Stimulated activated CD4-positive, alpha-beta T cell treated with anti-CD3 and anti-CD28 coated beads, Interleukin-15, amount 100 ng/mL, for 1 hour (primary cell): ENCODE results near the gene COL12A1.

ENCODE experiments used
- DNase-seq, 2 donors: peaks; one replicate each; pipeline ENCODE4 v3.0.0-alpha.2; 2020; ENCODE audit warnings: low read depth in 1 of 2, low spot score in 1 of 2

COL12A1 gene

DNA sequence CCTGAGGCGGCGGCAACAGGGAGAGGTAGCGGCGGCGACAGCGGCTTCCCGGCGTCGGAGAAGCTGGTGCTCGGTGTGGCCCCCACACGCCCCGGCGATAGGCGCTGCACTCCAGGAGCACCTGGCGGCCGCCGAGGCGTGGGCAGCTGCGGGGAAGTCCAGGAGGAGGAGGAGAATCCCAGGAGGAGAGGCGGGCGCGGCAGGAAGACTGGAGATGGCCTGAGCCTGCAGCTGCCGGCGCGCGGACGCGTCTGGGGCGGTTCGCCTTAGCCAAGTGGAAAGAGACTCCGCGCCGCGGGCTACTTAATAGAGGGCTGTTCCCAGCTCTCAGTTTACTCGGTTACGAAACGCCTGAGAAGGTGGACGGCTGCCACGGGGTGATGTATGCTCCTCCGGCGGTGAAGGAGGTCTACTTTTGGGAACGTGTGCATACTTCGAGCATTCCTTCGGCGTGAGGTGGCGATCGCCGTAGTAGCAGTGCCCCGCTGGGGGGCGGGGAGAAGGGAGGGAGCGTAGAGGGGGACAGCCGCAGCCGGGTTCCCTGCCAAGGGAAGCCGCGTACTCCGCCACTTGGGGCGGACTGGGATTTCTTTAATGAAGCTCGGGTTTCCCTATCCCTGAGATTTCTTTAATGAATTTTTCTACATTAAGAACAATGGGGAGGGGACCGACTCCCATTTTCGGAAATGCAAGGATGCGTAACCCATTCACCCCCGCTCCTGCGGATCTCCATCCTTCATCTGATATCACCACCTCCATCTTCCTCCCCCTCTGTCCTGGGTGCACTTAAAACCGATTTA is at the start of gene COL12A1:
TSS of gene COL12A1 (minus strand) at position 278 of the 800 bp plus-strand sequence. CDS start 3,261 bp downstream, outside the sequence.
- DNase-seq, result no peak

DNA sequence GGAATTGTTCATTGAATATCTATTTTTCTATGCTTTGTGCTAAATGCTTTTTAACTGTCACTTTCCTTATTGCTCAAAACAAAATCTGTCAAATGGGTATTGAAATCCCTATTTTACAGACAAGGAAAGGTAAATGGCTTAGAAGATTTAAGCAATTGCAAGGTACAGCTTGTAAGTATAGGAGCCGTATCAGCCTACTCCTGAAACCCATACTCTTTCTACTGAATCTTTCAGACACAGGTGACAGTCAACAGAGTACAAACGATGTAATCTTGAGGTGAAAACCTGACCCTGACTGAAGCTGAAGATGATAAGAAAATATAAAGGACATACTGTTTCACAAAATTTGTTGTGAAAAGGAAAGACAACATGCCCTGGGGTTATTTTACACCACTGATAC is 44.7 kb upstream of the COL12A1 start:
- DNase-seq, result no peak

DNA sequence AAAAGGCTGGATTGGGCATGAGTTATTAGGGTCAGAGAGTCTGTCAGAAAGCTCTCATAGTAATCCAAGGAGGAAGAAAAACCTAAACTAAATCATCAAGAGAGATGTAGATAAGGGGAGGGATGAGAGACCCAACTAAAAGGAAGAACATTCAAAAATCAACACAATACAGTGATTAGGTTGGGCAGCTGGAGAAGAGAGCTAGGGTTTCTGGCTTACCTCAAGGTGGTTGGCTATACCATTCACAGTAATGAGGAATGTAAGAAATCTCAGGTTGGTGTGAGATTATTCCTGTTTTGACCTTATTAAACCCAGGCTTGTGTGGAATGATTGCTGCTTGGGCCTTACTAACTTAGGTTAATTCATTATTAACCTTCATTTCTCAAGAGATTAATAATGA is 44.0 kb upstream of the COL12A1 start:
- DNase-seq, result no peak

DNA sequence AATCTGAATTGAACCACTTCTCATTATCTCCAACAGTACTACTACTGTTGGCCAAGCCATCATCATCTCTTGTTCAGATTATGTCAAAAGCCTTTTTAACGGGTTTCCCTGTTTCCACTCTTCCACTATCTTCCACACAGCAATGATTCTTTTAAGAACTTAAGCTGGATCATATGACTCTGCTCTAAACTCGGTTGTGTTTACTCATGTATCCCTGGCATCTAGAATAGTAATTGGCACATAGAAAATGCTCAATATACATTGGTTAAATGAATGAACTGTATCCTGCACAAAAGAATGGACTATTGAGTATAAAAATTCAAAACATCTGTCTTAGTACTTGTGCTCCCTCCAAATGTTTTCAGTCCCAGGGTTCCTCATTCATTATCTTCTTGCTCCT is 40.5 kb upstream of the COL12A1 start:
- DNase-seq, result no peak

DNA sequence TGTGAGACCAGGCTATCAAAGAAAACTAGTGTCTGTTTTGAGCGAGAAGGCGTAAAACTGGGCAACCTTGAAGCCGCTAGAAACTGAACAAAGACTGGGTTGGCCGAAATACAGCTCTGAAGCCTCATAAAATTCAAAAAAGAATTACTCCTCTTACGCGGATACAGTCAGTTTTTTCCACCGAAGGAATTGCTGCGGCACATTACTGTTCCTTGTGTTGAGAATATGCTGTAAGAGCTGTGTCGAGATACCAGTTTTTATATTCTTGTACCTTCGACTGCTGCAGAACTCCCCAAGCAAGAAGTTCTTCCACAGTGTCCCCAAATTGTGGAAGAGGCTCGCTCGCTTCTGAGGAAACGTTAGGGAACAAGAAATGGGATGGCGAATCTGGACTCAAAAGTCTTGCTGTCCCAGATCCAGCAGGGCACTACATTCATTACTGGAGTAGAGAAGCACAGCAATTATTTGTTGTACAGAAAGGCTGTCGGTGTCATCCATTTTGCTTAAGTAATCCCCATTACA is 38.3 kb upstream of the COL12A1 start:
- no peak for DNase-seq

DNA sequence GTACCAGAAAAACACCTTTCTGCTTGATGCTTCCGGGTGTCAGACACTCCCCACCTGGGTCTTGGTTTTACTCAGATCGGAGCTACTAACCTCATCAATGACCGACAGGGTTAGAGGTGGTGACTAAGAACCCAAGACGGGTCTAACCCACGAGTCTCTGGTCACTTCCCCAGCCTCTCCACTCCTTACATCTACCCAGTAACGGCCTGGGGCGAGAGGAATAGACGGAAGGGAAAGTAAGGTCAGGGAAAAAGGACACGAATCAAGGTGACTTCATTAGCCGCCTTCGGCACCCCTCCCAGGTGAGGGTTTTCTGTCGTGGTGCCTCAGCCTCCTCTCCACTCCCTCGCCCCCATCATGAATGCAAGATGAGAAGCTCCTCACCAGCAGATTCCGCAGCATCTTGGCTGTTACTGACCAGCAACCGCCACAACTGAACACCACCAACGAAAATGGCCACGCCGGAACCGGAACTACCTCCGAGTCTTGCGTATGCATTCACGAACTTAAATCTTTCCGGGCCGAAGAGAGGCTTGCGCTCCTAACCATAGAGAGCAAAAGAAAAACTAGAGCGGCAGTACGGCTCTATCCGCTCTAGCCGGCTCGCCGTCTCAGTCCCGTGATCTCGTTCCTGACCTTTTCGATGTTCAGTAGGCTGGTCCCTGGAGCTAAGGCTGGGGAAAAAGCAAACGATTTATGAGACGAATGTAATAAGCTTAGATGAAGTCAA is 37.6 kb upstream of the COL12A1 start, which contains the start of gene COX7A2:
TSS of gene COX7A2 (minus strand) at position 469 of the 730 bp plus-strand sequence. CDS start at position 402, 67 bp downstream.
- DNase-seq, result peak; percentile 52 to 61

DNA sequence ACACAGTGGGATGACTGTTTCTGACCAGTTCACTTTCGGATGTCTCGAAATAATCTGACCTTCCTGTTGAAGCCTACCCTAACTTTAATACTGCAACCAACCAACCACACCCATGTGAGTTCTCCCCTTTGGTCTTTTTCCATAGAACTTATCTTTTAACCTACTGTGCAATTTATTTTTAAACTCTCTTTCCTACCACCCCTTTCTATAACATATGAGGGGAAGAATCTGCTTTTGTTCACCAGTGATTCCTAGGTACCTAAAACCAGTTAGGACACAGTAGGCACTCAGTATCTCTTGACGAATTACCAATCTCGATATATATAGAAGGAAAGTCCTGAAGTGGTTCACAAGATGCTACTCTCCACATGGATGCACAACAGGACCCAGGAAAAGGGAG is 30.8 kb upstream of the COL12A1 start:
- DNase-seq, result no peak

DNA sequence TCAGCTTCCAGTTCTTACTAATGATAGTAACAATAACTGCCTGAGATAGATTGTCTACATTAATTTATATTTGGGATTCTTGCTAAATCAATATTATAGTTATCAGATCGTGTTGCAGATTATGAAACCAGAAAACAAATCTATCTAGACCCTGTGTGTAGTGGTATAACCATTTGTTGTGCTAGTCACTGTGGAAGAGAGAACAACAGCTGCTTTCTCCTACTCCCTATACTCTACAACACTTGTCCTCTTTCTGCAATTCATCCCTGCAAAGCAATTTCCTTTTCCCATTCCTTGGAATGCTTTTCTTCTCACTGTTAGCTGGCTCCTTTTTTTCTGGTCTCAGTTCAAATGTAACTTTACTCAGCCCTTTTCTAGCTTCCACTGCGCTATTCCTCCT is 29.4 kb upstream of the COL12A1 start:
- no peak for DNase-seq

DNA sequence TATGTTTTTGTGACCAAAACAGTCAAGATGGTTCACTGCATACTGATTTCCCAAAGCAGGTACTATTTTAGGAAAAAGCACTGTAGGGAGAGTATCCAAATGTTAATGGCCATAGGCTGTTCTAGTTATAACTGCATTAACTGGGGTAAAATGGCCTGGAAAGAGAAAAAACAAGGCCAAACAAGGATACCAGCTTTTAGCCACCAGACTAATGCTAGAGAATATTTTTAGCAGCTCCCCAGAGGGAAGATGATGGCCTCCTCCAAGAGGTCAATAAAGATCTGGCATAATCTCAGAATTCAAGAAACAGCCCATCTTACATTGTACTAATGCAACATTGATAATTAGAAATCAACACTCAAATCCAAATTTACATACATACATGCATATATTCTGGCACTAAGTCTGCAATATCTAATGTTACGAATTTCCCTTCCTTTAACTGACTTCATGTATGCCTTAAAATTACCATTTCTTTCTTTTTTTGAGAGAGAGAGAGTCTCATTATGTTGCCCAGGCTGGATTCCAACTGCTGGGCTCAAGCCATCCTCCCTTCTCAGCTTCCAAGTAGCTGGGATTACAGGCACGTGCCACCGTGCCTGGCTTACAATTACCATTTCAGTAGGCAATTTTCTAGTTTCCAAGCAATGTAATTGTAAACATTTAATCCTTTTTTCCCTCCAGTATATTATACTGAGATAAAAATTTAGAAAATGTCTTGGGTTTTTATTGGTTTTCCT is 28.4 kb upstream of the COL12A1 start:
- no peak for DNase-seq

DNA sequence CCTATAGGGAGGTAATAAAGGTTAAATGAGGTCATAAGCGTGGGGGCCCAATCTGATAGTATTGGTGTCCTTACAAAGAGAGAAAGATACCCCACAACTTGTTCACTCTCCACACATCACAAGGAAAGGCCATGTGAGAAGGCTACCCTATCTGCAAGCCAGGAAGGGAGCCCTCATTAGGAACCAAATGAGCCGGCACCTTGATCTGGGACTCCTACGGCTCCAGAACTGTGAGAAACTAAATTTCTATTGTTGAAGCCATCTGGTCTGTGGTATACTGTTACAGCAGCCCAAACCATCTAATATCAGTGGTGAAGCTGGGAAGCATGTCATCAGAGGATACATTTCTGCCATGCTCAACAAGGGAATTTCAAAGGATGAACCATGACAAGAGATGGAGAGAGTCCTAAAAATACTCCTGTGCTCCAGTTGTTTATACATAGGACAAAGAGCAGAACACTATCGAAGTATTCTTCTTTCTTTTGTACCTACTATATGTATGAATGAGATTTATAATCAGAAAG is 27.3 kb upstream of the COL12A1 start:
- DNase-seq, result no peak

DNA sequence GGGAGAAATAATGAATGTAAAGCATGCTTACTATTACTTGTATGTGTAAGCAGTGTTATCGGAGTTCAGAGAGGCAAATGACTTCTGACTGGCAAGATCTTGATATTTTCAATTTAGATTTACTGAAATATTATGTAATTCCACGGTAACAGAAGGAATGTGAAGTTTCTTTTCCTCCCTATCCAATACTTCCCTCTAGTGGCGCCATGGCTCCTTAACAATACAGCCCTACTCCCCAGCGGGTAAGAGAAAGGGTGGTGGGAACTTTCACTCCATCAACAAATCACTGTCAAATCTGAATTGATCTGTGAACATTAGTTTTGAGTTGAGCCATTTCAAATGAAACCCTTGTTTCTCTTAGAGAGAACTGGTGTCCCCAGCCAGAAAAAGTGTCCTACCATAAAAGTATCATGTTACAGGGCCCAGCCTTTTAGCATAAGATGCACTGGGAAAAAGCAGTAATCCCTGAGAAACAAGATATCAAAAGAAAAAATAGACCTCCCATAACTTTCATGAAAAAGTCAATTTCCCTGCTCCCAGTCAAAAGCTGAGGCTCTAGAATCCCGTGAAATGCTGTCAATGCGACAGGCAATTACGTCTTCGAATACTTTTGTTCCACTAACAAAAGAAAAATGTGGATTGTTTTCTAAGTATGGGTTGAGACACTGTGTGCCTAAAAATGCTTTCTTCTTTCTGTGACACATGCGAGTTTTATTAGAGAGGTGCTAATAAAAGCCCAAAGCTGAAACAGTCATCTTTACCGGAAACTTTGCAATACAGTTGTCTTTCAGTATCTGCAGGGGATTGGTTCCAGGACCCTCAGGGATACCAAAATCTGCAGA is 24.9 kb upstream of the COL12A1 start:
- no peak for DNase-seq

DNA sequence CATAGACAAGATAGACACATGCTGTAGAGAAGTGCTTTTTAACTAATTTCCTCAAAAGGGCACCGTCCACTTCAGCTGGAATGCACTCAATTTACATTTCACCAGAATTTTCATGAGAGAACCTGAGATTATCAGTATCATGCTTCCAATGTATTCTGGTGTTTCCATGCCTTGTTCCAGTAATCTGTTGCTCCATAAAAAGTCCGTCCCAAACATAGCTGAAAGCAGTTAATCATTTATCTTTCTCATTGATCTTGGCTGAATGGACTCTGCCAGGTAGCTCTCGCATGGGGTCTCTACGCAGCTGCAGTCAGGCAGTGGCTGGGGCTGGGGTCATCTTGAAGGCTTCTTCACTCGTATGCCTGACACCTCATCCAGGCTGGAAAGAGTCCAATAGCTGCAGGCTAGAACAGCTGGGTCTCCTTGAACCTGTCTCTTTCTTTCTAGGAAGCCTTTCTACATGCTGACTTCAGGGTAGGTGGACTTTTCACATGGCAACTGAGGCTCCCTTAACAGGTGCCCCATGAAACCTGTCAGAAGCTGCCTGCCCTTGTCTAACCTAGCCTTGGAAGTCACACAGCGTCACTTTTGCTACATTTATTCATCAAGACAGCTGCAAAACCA is 18.6 kb upstream of the COL12A1 start:
- no peak for DNase-seq

DNA sequence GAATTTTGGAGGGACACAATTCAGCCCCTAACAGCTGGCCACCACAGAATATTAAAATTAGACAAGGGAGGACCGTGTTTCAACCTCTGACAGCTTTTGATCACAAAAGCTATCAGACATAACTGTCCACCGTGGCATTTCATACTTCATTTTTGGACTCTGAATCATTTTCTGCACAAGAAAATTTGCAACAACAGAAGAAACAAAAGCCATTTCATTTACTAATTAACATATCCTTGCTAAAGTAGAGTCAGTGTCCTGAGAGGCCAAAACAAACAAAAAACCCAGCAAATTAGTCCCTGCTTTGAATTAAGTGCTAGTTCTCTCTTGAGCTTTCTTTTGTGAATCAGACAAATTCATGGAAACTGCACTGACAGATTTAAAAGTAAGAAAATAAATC is 17.6 kb upstream of the COL12A1 start:
- no peak for DNase-seq

DNA sequence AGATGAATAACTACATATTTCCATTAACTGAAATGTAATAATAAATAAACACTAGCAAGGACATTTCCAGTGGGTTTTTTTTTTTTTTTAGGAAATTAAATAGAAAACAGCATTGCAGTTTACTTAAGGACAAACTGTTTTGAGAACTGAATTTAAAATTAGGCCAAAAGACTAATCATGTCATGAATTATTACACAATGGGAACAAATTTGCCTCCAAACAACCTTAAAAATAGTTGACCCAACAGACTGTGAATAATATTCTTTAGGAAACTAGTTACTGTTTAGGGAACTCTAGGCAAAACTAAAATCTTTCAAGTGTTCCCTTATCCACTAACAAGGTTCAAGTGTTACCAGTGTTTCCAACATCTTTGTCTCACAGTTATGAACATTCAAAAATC is 16.4 kb upstream of the COL12A1 start:
- no peak for DNase-seq

DNA sequence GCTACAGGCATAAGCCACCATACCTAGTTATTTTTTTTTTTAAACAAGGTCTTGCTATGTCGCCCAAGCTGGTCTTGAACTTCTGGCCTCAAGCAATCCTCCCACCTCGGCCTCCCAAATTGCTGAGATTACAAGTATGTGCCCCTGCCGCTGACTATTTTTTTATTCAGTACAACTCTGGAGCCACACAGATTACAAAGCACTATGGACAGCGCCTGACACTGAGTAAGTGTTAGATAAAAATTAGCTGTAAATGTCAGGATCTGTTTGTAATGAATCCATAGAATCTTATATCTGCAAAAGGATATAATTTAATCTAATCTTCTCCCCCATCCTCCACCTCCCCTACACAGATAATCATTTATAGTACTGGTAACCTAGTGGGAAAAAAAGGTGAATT is 15.3 kb upstream of the COL12A1 start:
- DNase-seq, result no peak

DNA sequence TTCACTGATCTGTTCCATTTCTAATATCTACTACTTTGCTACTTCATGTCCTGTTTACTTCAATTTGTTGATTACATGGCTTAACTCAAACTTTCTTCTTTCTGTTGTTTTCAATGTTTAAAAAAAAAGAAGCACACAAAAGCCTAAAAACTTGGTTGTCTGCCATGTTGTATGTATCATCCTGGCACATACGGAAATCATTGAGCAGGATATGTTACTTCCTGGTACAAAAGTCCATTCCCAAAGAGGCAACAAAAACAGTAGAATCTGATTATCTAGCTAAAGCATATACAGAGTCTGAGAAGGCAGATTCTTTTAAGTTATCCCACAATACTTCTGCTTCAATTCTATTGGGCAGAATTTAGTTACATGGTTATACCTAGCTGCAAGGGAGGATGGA is 14.5 kb upstream of the COL12A1 start:
- DNase-seq, result no peak

DNA sequence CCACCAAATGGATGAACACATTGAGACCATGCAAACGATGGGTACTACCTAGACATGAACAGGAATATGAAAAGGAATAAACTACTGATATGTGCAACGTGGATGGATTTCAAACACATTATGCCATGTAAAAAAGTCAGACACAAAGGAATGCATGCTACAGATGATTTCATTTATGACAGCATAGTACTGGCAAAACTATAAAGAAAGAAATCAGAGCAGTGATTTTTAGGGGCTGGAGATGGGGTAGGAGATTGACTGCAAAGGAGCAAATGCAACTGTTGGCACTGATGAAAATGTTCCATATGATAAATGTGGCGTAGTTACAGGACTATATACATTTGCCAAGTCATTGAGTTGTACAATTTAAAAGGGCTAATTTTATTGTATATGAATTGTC is 13.4 kb upstream of the COL12A1 start:
- DNase-seq, result no peak

DNA sequence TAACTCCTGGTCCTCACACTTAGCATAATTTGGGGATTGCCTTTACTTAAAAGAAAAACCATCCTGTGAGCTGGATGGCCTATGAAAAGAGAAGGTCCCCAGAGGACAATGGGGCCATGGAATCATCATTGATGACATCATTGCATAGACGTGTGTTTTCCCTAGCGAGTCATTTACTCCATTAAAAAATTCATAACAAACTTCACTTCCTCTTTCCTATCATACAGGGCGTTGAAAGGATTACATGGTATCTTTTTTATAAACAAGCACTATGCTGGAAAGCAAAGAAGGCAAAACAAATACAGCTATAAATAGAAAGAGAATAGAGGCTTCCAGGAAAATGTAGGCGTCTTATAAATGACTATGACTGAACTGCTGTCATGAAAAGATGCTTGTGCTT is 11.3 kb upstream of the COL12A1 start:
- DNase-seq, result no peak

DNA sequence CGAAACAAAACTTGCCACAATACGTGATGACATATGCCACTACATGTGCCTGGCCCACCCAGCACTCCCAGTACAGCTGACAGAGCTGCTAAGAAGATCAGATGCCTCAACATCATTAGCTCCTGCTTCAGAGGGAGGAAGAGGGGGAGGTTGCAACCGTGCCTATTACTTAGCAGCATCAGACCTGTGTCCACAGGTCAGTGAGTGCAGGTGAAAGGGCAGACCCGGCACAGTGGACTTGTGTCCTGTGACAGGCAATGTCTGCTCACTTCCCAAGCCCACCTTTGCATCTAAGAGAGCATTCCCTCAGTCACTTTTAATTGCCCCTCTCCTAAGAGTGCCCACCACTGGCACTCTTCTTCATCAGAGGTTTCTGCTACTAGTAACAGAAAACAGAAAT is 9.4 kb upstream of the COL12A1 start:
- no peak for DNase-seq

DNA sequence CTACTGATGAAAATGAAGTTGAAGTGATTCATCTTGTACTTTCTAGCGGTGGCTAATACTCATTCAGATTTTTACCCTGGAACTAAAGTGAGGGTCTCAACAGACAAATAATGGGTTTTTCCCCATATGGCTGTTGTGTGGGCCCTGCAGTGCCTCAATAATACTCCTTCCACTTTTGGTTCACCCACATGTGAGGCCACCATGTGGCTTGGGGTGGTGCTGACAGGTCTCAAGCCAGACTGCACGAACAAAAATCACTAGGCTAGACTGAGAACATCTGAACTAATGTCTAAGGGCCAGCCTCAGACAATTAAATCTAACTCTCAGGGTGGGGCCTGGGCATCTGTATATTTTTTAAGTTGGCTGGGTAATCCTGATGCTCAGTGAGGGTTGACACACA is 7.9 kb upstream of the COL12A1 start:
- DNase-seq, result no peak
